H1 (cell line): Measurements from ENCODE around the gene IL24. TPM values are rescaled to one million over a fixed set of nuclear protein-coding genes. Genes with fewer than 3 reads are reported as not detected.

Experiments used
- CTCF ChIA-PET: fragments of 300-600 bp; sonication (Branson Sonifier 250); formaldehyde crosslinking; loops from one replicate; lab custom pipeline; 2021; ENCODE audit not compliant: partially characterized antibody; lab: Charles Lee
- POLR2A ChIA-PET: fragments of 300-600 bp; sonication (Branson Sonifier 250); formaldehyde crosslinking; loops from one replicate; lab custom pipeline; 2021; ENCODE audit warnings: inconsistent platforms; ENCODE audit not compliant: partially characterized antibody; lab: Charles Lee
- DNase-seq, 2 experiments: peaks; one replicate each; pipeline versions ENCODE4 v3.0.0 to v3.0.0-alpha.2; 2010 to 2022; ENCODE audit warnings: low spot score in 2 of 2, low read depth in 1 of 2, mixed read lengths in 1 of 2
- FAIRE-seq: peaks from 2 replicates; lab custom pipeline; 2011; peaks lifted over from hg19 to GRCh38; lab: Jason Lieb, UNC
- H2AFZ ChIP-seq: 2 replicates; pipeline ENCODE4 v1.8.1; 2012; ENCODE audit warnings: low read length, inconsistent platforms
- H2AK5ac ChIP-seq: 2 replicates; pipeline ENCODE4 v1.6.1; 2013; ENCODE audit warnings: low read depth, low read length
- H2BK120ac ChIP-seq: replicated peaks from 2 replicates; pipeline ENCODE3; 2013; ENCODE audit warnings: low read depth, low read length, inconsistent platforms
- H2BK12ac ChIP-seq: 2 replicates; pipeline ENCODE4 v1.6.1; 2013; ENCODE audit warnings: low read depth, low read length
- H2BK15ac ChIP-seq: 2 replicates; pipeline ENCODE4 v1.6.1; 2013; ENCODE audit warnings: low read length
- H2BK20ac ChIP-seq: 2 replicates; pipeline ENCODE4 v1.6.1; 2013; ENCODE audit warnings: low read length
- H2BK5ac ChIP-seq: 2 replicates; pipeline ENCODE4 v1.6.1; 2013; ENCODE audit warnings: low read depth, low read length
- H3K14ac ChIP-seq: 2 replicates; pipeline ENCODE4 v1.6.1; 2013; ENCODE audit warnings: inconsistent platforms; ENCODE audit not compliant: insufficient read length
- H3K18ac ChIP-seq: 2 replicates; pipeline ENCODE4 v1.6.1; 2013; ENCODE audit warnings: low read length; ENCODE audit errors: extremely low read depth
- H3K23ac ChIP-seq: 2 replicates; pipeline ENCODE4 v1.6.1; 2013; ENCODE audit warnings: inconsistent platforms; ENCODE audit not compliant: insufficient read length
- H3K23me2 ChIP-seq: 2 replicates; pipeline ENCODE4 v1.6.1; 2013; ENCODE audit warnings: low read depth, low read length
- H3K27ac ChIP-seq: 2 replicates; pipeline ENCODE4 v1.6.1; 2011; ENCODE audit warnings: low read depth, low read length, inconsistent platforms
- H3K27me3 ChIP-seq, 4 experiments: replicated peaks in 1 of 4; 1 replicate in 1 of 4; 2 replicates in 3 of 4; pipeline versions ENCODE4 v1.6.1 to v1.8.1; 2011 to 2013; ENCODE audit warnings: low read length in 3 of 4, mild to moderate bottlenecking in 3 of 4, inconsistent platforms in 2 of 4, mixed read lengths in 2 of 4, moderate library complexity in 1 of 4; ENCODE audit not compliant: control insufficient read depth in 3 of 4, insufficient read depth in 3 of 4; ENCODE audit errors: extremely low read depth in 1 of 4
- H3K36me3 ChIP-seq, 4 experiments: 2 replicates each; pipeline versions ENCODE4 v1.6.1 to v1.8.1; 2011 to 2013; ENCODE audit warnings: mild to moderate bottlenecking in 4 of 4, low read length in 3 of 4, moderate library complexity in 2 of 4, control low read depth in 1 of 4, inconsistent platforms in 1 of 4; ENCODE audit not compliant: insufficient read depth in 4 of 4, control insufficient read depth in 2 of 4
- H3K4ac ChIP-seq: replicated peaks from 2 replicates; pipeline ENCODE3; 2013; ENCODE audit warnings: low read length, low read depth, mixed read lengths, inconsistent platforms; ENCODE audit not compliant: insufficient read length
- H3K4me1 ChIP-seq, 4 experiments: replicated peaks in 1 of 4; 1 replicate in 1 of 4; 2 replicates in 3 of 4; pipeline versions ENCODE4 v1.6.1 to v1.8.1; 2011 to 2013; ENCODE audit warnings: low read length in 3 of 4, inconsistent platforms in 2 of 4, mixed read lengths in 1 of 4; ENCODE audit not compliant: insufficient read depth in 4 of 4, control insufficient read depth in 3 of 4
- H3K4me2 ChIP-seq, 2 experiments: 2 replicates each; pipeline versions ENCODE4 v1.6.1 to v1.8.1; 2011 to 2013; ENCODE audit warnings: low read depth in 2 of 2, low read length in 2 of 2, control low read depth in 1 of 2, inconsistent platforms in 1 of 2, mild to moderate bottlenecking in 1 of 2; ENCODE audit not compliant: insufficient read depth in 1 of 2
- H3K4me3 ChIP-seq, 4 experiments: fragments of 200-600, 300-600 bp in 1 of 4; sonication (generic), shearing (Covaris generic), sonication (Bioruptor Twin) in 1 of 4; 2 replicates each; pipeline versions ENCODE4 v1.5.1 to v1.8.1; 2011 to 2016; ENCODE audit warnings: low read length in 4 of 4, low read depth in 3 of 4, control low read depth in 2 of 4, inconsistent platforms in 2 of 4, mild to moderate bottlenecking in 2 of 4, mixed read lengths in 1 of 4, moderate library complexity in 1 of 4; ENCODE audit not compliant: insufficient read depth in 2 of 4; ENCODE audit errors: extremely low read depth in 1 of 4
- H3K56ac ChIP-seq: replicated peaks from 2 replicates; pipeline ENCODE3; 2013; ENCODE audit warnings: low read depth, mild to moderate bottlenecking, mixed read lengths, low read length, inconsistent platforms; ENCODE audit not compliant: insufficient read length
- H3K79me1 ChIP-seq: 2 replicates; pipeline ENCODE4 v1.6.1; 2013; ENCODE audit warnings: low read depth, low read length, control low read depth
- H3K79me2 ChIP-seq, 2 experiments: 2 replicates each; pipeline versions ENCODE4 v1.6.1 to v1.8.1; 2012 to 2013; ENCODE audit warnings: low read length in 2 of 2, mild to moderate bottlenecking in 2 of 2, inconsistent platforms in 1 of 2; ENCODE audit not compliant: insufficient read depth in 2 of 2, control insufficient read depth in 1 of 2
- H3K9ac ChIP-seq, 4 experiments: replicated peaks in 1 of 4; 1 replicate in 1 of 4; 2 replicates in 3 of 4; pipeline versions ENCODE4 v1.6.1 to v1.8.1; 2011 to 2013; ENCODE audit warnings: low read depth in 3 of 4, low read length in 3 of 4, control low read depth in 2 of 4, mild to moderate bottlenecking in 2 of 4, moderate library complexity in 2 of 4, inconsistent platforms in 1 of 4; ENCODE audit errors: extremely low read depth in 1 of 4
- H3K9me3 ChIP-seq, 2 experiments: 2 replicates each; pipeline versions ENCODE4 v1.6.1 to v1.8.1; 2012 to 2013; ENCODE audit warnings: mild to moderate bottlenecking in 2 of 2, moderate library complexity in 2 of 2, control low read depth in 1 of 2, inconsistent platforms in 1 of 2, low read depth in 1 of 2, low read length in 1 of 2, mixed read lengths in 1 of 2; ENCODE audit not compliant: insufficient read depth in 2 of 2
- H4K20me1 ChIP-seq, 2 experiments: replicated peaks in 1 of 2; 2 replicates each; pipeline versions ENCODE3 to v1.8.1; 2011 to 2013; ENCODE audit warnings: inconsistent platforms in 2 of 2, low read length in 2 of 2, mild to moderate bottlenecking in 1 of 2; ENCODE audit not compliant: insufficient read depth in 2 of 2, control insufficient read depth in 1 of 2
- H4K5ac ChIP-seq: 2 replicates; pipeline ENCODE4 v1.6.1; 2013; ENCODE audit warnings: low read length, low read depth, mixed read lengths, inconsistent platforms; ENCODE audit not compliant: insufficient read length
- H4K8ac ChIP-seq: 2 replicates; pipeline ENCODE4 v1.8.0; 2013; ENCODE audit warnings: mild to moderate bottlenecking, moderate library complexity, low read length, inconsistent platforms; ENCODE audit not compliant: insufficient read depth; ENCODE audit errors: extremely low read depth
- H4K91ac ChIP-seq: replicated peaks from 2 replicates; pipeline ENCODE3; 2013; ENCODE audit warnings: low read length, mixed read lengths, inconsistent platforms; ENCODE audit not compliant: insufficient read length
- BRCA1 ChIP-seq: IDR thresholded peaks from 2 replicates; pipeline ENCODE4 v1.6.1; 2012; ENCODE audit warnings: low read depth, low read length, improper control_type of control experiment
- CHD2 ChIP-seq: IDR thresholded peaks from 2 replicates; pipeline ENCODE4 v1.6.1; 2012; ENCODE audit warnings: low read length, improper control_type of control experiment
- E2F6 ChIP-seq: IDR thresholded peaks from 2 replicates; pipeline ENCODE4 v1.6.1; 2012; ENCODE audit warnings: inconsistent platforms
- FOSL1 ChIP-seq: IDR thresholded peaks from 2 replicates; pipeline ENCODE4 v1.6.1; 2011; ENCODE audit warnings: mild to moderate bottlenecking, low read depth, low read length, moderate library complexity; ENCODE audit not compliant: insufficient read depth
- KDM5A ChIP-seq: fragments of 200-600 bp; IDR thresholded peaks from 2 replicates; pipeline ENCODE4 v1.7.1; 2012; ENCODE audit warnings: mild to moderate bottlenecking, low read length, inconsistent platforms, mixed read lengths
- NANOG ChIP-seq: IDR thresholded peaks from 2 replicates; pipeline ENCODE4 v1.6.1; 2011; ENCODE audit warnings: low read length, low read depth, mild to moderate bottlenecking, inconsistent platforms; ENCODE audit not compliant: insufficient read depth, poor library complexity, severe bottlenecking
- POLR2A ChIP-seq, 2 experiments: IDR thresholded peaks; 1 replicate in 1 of 2; 2 replicates in 1 of 2; pipeline ENCODE4 v1.6.1; 2011; ENCODE audit warnings: low read depth in 2 of 2, low read length in 2 of 2, mild to moderate bottlenecking in 2 of 2; ENCODE audit errors: control extremely low read depth in 1 of 2
- RBBP5 ChIP-seq: IDR thresholded peaks from 2 replicates; pipeline ENCODE4 v1.7.1; 2012; ENCODE audit warnings: low read depth, mild to moderate bottlenecking, inconsistent platforms, low read length, moderate library complexity, borderline replicate concordance
- SIX5 ChIP-seq: IDR thresholded peaks from 2 replicates; pipeline ENCODE4 v1.6.1; 2011; ENCODE audit warnings: mild to moderate bottlenecking, low read depth, low read length
- SP2 ChIP-seq: IDR thresholded peaks from 2 replicates; pipeline ENCODE4 v1.6.1; 2012; ENCODE audit warnings: mild to moderate bottlenecking, low read length, inconsistent platforms
- TCF12 ChIP-seq: IDR thresholded peaks from 2 replicates; pipeline ENCODE4 v1.6.1; 2011; ENCODE audit warnings: low read depth, mild to moderate bottlenecking, low read length
- TEAD4 ChIP-seq: IDR thresholded peaks from 2 replicates; pipeline ENCODE4 v1.6.1; 2012; ENCODE audit warnings: low read depth, low read length, inconsistent platforms, mixed read lengths
- WGBS, 2 experiments: shearing (Covaris generic) in 1 of 2; methylation state at CpG; one replicate each; pipeline versions ENCODE4 v1.1.6 to v1.1.7; 2013 to 2015; ENCODE audit warnings: low lambda C conversion rate in 2 of 2, mixed read lengths in 2 of 2, inconsistent platforms in 1 of 2, low coverage in 1 of 2, missing lambda C conversion rate in 1 of 2; ENCODE audit not compliant: insufficient replicate concordance in 2 of 2, insufficient coverage in 1 of 2, insufficient read length in 1 of 2; ENCODE audit errors: extremely low coverage in 1 of 2, missing lambda C conversion rate in 1 of 2; 5-methylcytosine and 5-hydroxymethylcytosine counted together
- polyA plus RNA-seq, 7 experiments: library from polyadenylated mRNA; depleted of rRNA in 3 of 7; stranded (reverse) in 5 of 7; unstranded in 2 of 7; fragments of >200 nt in 5 of 7; fragments of 200-250 nt in 2 of 7; gene quantifications; 1 replicate in 5 of 7; 2 replicates in 1 of 7; 4 replicates in 1 of 7; pipeline versions ENCODE4 v1.2.1 to v1.2.3, GENCODE V29; 2011 to 2013; ENCODE audit warnings: missing spikeins in 2 of 7, mixed read lengths in 2 of 7
- total RNA-seq: library from RNA; stranded (reverse); fragmentation: NEBNext Ultra II Directional; extraction: Animal tissue kit (Norgen Biotek cat#: 25700); gene quantifications from 2 replicates; pipeline ENCODE4 v1.2.1, GENCODE V29; 2021

The IL24 gene
- total and polyA plus RNA-seq, 2 of the 8 experiments (the other 6 are each of a cell fraction or from before 2014, with no cell fraction given) = not detected

GRCh38 chr1:206898915-206899431, 1.7 kb downstream of the IL24 start:
- no peak overlapping the region for H3K23ac ChIP-seq
- H2AK5ac ChIP-seq = no peak overlapping the region
- TF ChIP-seq SP2 (no peak), KDM5A (no peak), POLR2A (IDR thresholded peaks at IDR 0.05; ENCODE audit: control extremely low read depth in 1 of 2, low read depth in 2 of 2, low read length in 2 of 2) (no peak), TCF12 (no peak), CHD2 (no peak), TEAD4 (no peak), BRCA1 (no peak), FOSL1 (no peak), NANOG (no peak), RBBP5 (no peak), E2F6 (no peak), SIX5 (no peak)
- DNase-seq (no peak), FAIRE-seq (no peak)
- no peak overlapping the region for H3K4me3 ChIP-seq
- no peaks in the 10 kb centered on the region for H3K79me1 ChIP-seq
- no peaks in the 10 kb centered on the region for H3K36me3 ChIP-seq
- no peak overlapping the region for H2BK120ac ChIP-seq
- H3K4me1 ChIP-seq = no peaks in the 10 kb centered on the region; a peak in 1 of 7 replicates
- 83% methylated on average over 13 of the region's 13 CpGs; no CpG with 5 or more reads in 1 of the 2 experiments for WGBS, 2 experiments
- no peak overlapping the region for H3K4ac ChIP-seq
- POLR2A ChIA-PET = interaction anchor here (1.6 kb wide), 1 partner anchor 13 kb away, joined by 4 read pairs; no protein-coding TSS in a partner anchor
- no peaks in the 10 kb centered on the region for H3K27me3 ChIP-seq
- no peak overlapping the region for H3K27ac ChIP-seq
- no peak overlapping the region for H2AFZ ChIP-seq
- no peak overlapping the region for H2BK5ac ChIP-seq
- no peak overlapping the region for H4K5ac ChIP-seq
- no peak overlapping the region for H3K4me2 ChIP-seq
- H4K8ac ChIP-seq = 0 out of 2 replicates have a peak overlapping the region, but pooled peaks have one; percentile 31
- H4K91ac ChIP-seq = no peak overlapping the region
- H2BK20ac ChIP-seq = no peak overlapping the region
- H3K9me3 ChIP-seq = no peaks in the 10 kb centered on the region
- H2BK15ac ChIP-seq = no peak overlapping the region
- H4K20me1 ChIP-seq = no peaks in the 10 kb centered on the region
- no peak overlapping the region for H3K18ac ChIP-seq
- no peak overlapping the region for H3K14ac ChIP-seq
- H2BK12ac ChIP-seq = no peak overlapping the region
- CTCF ChIA-PET = interaction anchor here (1.5 to 7.2 kb wide), 6 partner anchors 8 to 137 kb away, joined by 4 to 52 read pairs (median 8); partner anchors contain the start of gene IL20
- no peaks in the 10 kb centered on the region for H3K79me2 ChIP-seq
- H3K9ac ChIP-seq = no peak overlapping the region
- H3K23me2 ChIP-seq = no peaks in the 10 kb centered on the region
- no peak overlapping the region for H3K56ac ChIP-seq
